NCI-H2196 (cell line): ENCODE measurements around the gene LMX1A.

ENCODE experiments used
- DNase-seq: peaks from one replicate; lab custom pipeline; 2025; ENCODE audit not compliant: unreplicated experiment; lab: John Stamatoyannopoulos, UW

LMX1A gene

GRCh38 chr1:165355977-165356811, at the start of gene LMX1A:
Gene LMX1A, minus strand, starts transcription at chr1:165356715. Its CDS starts 1,156 bp downstream, at chr1:165355559.
- DNase-seq: no peak

DNA sequence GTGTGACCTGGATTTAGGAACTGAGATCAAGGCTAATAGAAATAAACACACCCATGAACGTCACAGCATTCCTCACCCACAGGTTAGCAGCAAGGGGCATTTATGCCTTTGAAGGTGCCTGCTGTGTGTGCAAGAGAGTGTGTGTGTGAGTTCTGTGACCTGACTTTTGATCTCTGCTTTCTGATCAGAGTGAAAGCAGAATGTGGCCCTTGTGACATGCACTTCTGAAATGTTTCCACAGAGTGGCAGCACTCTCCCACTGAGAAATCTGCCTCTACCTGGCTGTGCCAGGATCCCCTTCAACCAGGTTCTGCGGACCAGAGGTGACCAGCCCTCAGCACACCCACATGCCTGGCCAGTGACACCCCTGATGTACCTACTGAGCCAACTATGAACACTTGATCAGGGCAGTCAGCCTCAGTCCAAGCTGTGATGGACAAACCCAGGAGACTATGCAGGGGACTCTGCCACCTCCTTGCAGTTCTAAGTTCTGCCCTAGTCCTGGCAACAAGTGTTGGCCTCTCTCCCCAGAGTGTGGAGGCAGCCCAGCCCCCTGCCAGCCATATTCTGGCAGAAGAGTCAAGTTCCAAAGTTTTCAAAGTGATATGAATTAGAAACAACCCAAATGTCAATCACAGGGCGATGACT, 47.4 kb upstream of the LMX1A start:
- peak; percentile 60 for DNase-seq

- DNase-seq: no peak
These were observed 46.1 kb upstream of the LMX1A start for GRCh38 chr1:165402517-165403111.

DNA sequence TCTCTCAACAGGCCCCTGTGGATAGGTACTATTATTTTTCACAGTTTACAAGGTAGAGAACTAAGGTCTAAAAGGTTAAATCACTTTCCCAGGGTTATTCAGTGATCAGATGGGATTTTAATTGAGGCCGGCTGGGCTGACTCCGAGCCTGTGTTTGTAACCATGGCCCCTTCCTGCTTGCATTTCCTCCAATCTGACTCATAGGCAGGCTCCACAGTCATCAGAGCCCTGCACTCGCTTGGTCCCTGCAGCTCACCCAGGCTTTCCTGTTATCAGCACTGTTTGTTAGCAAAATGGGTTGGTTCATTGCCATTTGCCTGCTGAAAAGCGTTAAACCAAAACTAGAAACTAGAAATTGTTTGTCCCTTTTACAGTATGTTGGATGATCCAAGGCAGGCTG, 41.4 kb upstream of the LMX1A start:
- DNase-seq: no peak

DNA sequence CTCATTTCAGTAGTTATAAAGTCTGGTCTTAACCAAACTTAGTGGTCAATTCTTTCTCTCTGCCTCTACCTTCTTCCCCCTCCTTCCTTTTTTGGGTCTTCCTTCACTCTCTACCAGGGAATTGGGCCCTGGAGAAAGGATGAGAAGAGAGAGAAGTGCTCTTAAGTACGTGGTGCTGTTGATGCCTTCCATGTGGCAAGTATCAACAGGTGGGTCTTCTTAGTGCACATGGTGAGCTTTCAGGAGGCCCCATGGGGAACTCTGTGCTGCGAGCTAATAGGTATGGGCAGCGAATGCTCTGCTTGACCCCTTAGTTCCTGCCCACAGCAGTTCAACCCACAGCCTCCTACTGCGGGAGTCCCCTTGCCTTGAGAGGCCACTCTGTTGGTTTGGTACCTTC, 39.4 kb upstream of the LMX1A start:
- DNase-seq: no peak

DNA sequence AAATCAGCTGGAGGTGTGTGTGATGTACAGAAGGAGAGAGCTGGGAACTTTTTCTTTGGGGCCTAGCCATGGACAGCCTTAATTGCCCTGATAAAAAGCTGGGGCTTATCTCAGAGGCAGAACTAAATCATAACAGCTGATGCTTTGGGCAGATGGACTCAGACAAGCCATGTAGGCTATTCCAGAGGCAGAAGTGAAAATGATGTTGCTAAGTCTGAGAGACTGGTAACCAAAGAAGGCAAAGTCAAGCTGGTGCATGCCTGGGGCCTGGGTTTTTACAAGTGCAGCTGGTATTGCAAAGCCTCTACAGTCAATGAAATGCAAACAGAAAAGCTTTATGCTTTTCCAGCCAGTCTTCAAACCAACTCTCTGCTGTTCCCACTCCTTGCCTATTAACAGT, 39.0 kb upstream of the LMX1A start:
- DNase-seq: peak; percentile 63

GRCh38 chr1:165392634-165393571, 36.4 kb upstream of the LMX1A start:
- peak; percentile 78 for DNase-seq

- no peak for DNase-seq
These were observed 33.1 kb upstream of the LMX1A start for GRCh38 chr1:165389609-165390008.

DNA sequence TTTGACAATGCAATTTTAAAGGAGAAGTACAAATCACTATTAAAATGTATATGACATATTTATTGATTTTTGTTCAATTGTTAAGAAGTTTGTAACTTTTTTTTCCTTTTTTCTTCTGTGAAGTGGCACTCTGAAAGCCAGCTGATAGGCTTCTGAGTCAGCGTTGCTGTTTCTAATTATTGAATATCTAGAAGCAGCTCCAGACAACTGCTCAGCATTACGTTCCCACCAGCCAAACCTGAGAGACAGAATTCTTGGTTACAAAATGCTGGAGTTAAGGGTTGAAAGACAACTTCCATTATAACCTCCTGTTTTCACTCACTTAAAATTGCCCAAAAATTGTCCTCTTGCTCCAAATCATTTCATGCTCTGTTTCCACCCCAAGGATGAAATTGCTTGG, 31.4 kb upstream of the LMX1A start:
- DNase-seq: no peak

DNA sequence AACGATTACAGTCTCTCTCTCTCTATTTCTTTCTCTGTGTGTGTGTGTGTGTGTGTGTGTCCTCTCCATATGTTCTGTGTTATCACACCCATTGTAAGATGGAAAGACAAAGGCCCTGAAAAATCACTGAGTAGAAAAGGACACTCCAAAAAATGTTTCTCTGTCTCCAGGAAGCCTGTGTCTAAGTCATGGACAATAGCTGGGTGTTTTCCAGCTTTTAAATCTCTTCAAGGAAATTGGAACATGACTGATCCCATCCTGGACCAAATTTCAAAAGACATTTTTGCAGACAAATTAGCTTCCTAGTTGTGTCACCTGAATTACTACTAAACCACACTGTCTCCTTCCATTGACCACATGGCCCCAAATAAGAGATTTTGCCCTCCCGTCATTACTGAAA, 31.0 kb upstream of the LMX1A start:
- DNase-seq: no peak

- no peak for DNase-seq
These were observed 27.3 kb upstream of the LMX1A start for GRCh38 chr1:165383599-165384405.

- no peak for DNase-seq
These were observed 26.6 kb upstream of the LMX1A start for GRCh38 chr1:165383067-165383466.

DNA sequence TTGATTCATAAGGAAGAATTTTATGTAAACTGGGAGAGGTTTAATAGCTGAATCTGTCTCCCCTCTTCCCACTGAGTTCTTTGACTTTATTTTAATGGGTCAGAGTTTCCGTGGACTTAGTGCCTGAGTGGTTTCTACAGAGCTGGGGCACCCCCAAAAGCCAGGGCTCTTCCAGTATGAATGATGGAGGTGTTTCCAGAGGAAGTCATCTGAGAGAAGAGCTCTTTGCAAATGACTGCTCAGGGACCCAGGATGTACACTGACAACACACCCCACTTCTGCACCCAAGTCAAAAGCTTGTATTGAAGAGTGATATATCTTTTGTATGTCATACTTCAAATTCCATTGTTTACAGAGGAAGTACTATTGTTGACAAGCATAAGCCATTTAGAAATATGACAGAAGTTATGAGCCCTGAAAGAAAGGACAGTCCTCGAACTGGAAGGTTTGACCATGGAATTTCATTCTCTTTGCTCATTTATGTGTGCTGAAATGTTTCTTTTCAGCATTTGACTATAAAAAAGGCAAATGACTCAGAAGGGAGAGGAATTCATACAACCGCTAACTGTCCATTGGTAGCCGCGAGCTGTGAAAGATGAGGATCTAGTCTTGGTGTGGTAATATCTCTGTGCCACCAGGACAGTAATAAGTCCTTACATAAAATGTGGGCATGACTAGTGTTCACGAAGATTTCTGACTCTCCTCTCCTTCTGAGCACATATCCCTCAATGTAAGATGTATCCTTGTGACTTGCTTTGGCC, 25.4 kb upstream of the LMX1A start:
- no peak for DNase-seq

GRCh38 chr1:165376811-165377311, 20.3 kb upstream of the LMX1A start:
- DNase-seq: no peak

DNA sequence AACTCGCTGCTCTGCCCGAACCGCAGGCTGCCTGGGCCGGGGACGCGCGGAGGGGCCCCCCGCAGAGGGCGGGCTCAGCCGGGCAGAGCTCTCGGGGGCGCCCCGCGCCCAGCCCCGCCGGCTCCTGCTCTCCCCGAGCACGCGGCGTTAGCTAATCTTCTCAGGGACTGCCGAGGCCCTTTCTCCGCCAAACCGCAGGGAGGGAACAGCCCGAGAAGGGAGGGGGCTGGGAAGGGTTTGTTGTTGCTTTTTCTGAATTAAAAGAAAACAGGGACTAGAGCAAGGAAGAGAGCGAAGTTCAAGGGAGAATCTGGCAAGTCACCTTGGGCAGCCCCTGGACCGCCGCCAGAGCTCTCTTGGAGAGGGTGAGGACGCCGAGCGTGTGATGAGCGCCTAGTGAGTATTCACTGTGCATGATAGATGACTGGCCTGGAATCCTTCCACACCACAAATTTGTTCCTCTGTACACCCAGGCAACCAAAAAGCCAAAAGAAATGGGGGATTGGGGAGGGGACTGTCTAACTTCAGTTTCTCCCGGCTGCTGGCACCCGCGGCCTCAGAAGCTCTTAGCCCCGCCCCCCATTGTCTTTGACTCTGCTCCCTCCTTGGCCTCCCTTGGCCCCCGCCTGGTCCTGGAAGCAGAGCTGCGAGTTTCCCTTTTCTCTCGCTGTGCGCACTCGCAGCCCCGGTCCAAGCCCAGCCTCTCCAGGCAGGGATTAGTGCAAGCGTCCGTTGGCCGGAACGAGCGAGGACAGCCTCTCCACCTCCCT, 19.7 kb upstream of the LMX1A start:
- peak; percentile 95 for DNase-seq

DNA sequence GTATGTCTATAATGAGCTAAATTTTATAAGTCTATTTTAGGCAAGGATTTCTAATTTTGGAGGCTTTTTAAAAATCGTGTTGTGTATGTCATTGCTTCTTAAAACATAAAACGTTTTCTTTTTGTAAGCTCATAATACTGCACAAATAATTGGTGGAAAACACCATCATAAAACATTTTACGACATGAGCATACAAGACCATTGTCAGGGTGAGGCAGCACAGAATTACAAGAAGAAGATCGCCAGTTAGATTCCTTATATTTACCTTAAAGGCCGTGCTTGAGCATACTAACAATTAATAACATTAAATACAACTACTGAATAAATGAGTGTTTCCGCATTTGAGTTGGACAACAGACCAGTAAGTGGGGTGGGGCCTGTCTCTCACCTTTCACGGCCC, 19.1 kb upstream of the LMX1A start:
- peak; percentile 36 for DNase-seq

DNA sequence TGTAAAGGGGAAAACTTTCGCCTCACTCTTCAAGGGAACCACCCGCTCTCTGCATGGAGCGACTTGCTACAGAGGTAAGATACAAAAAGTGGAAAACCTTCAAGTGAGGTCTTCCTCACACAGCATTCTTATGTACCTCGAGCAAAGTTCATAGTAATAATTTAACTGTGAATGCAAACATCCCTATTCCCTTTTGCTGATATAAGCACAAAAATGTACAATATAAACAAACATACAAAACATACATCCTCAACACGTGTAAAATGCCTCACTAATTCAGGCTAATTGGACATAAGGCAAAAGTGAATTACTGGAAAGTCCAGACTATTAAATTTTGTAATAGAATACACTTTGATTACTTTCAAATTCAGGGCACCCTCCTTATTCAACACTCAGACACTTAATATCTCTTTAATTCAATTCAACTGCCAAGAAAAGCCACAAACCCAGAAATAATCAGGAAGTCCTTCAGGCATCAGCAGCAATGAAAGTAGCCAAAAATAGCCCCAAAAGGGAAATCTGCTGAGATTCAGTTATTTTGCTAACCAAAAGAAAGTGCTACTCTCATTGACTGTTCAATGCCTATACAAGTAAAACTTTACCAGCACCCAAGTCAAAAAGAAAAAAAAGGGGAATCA, 15.2 kb upstream of the LMX1A start:
- DNase-seq: no peak

DNA sequence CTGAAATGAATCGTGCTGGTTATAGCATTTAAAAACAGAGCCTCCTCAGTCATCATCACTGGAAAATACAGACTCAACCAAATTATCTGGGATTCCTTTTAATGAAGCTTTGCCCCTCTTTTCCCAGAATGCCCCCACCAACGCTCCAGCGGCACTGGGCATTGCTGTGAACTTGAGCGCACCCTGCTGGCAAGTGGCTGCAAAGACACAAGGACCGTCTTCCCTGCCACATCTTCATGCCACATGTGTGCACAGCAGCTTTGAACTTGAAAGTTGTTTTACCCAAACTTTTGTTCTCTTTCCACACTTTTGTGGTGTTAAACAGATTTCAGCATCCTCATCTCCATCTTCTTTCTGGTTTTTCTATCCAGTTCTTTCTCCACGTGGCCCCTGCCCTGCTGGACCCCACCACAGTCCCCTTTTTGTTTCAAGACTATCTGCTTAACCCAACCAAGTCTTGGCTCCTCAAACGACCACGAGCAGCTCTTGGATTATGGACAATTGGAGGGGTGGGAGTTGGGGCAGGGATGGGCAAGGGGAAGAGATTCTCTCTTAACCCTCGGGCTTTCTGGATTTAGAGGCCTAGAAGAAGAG, 12.8 kb upstream of the LMX1A start:
- peak; percentile 53 for DNase-seq
